GM12878 (cell line): ENCODE measurements around the gene CADM2. TPM values are rescaled to one million over a fixed set of nuclear protein-coding genes. Genes with fewer than 3 reads are reported as not detected.

Source experiments
- ATAC-seq: fragments of 200-7000 bp; cut with Tn5 transposase; 3 replicates; pipeline ENCODE4 v1.9.1; 2020; ENCODE audit warnings: mild to moderate bottlenecking, moderate library complexity
- BruUV-seq: library from RNA; stranded (reverse); fragments of 400-500 nt; replicated peaks from 2 replicates; lab custom pipeline; 2021; lab: Mats Ljungman, UMichigan
- CTCF ChIA-PET: fragments of 300-600 bp; sonication (Branson Sonifier 250); formaldehyde crosslinking; extraction: SDS; loops from one replicate; lab custom pipeline; 2021; ENCODE audit warnings: inconsistent platforms; lab: Yijun Ruan, JAX
- POLR2A ChIA-PET: fragments of 350-600 bp; formaldehyde crosslinking; extraction: SDS; loops from one replicate; lab custom pipeline; 2021; ENCODE audit warnings: inconsistent platforms; lab: Charles Lee
- RAD21 ChIA-PET: fragments of 300-600 bp; sonication (Branson Sonifier 250); formaldehyde crosslinking; loops from one replicate; lab custom pipeline; 2023; ENCODE audit warnings: antibody characterized with exemption; ENCODE audit not compliant: unreplicated experiment; lab: Charles Lee
- SMC1A ChIA-PET: fragments of 300-600 bp; sonication (Branson Sonifier 250); formaldehyde crosslinking; loops from one replicate; lab custom pipeline; 2023; ENCODE audit not compliant: unreplicated experiment, uncharacterized antibody; lab: Charles Lee
- DNase-seq: peaks from one replicate; pipeline ENCODE4 v3.0.0-alpha.2; 2011; ENCODE audit warnings: low read depth, low spot score
- FAIRE-seq: peaks from 3 replicates; lab custom pipeline; 2011; peaks lifted over from hg19 to GRCh38; lab: Jason Lieb, UNC
- H2AFZ ChIP-seq: 2 replicates; pipeline ENCODE4 v1.6.0; 2011; ENCODE audit warnings: low read depth, low read length, control low read depth; ENCODE audit not compliant: control insufficient read depth
- H3K27ac ChIP-seq: 2 replicates; pipeline ENCODE4 v1.5.1; 2011; ENCODE audit warnings: control low read depth; ENCODE audit not compliant: control insufficient read depth, insufficient read depth
- H3K27me3 ChIP-seq, 2 experiments: replicated peaks in 1 of 2; 2 replicates each; pipeline versions ENCODE4 v1.6.0 to v1.6.1; 2011; ENCODE audit warnings: low read length in 1 of 2; ENCODE audit not compliant: control insufficient read depth in 2 of 2, insufficient read depth in 2 of 2
- H3K36me3 ChIP-seq, 2 experiments: 2 replicates each; pipeline ENCODE4 v1.5.1; 2011; ENCODE audit warnings: low read length in 1 of 2; ENCODE audit not compliant: control insufficient read depth in 2 of 2, insufficient read depth in 2 of 2
- H3K4me1 ChIP-seq: 2 replicates; pipeline ENCODE4 v1.6.1; 2011; ENCODE audit warnings: mild to moderate bottlenecking, low read length, moderate library complexity, mixed read lengths; ENCODE audit not compliant: control insufficient read depth, insufficient read depth
- H3K4me2 ChIP-seq: 2 replicates; pipeline ENCODE4 v1.6.0; 2011; ENCODE audit warnings: control low read depth; ENCODE audit not compliant: control insufficient read depth, insufficient read depth
- H3K4me3 ChIP-seq: fragments of 200-600 bp; sonication (generic); 2 replicates; pipeline ENCODE4 v1.5.1; 2016
- H3K79me2 ChIP-seq: 2 replicates; pipeline ENCODE4 v1.6.0; 2011; ENCODE audit warnings: low read length; ENCODE audit not compliant: control insufficient read depth, insufficient read depth
- H3K9ac ChIP-seq: 2 replicates; pipeline ENCODE4 v1.8.0; 2011; ENCODE audit warnings: low read length, control low read depth, mixed read lengths; ENCODE audit not compliant: control insufficient read depth, insufficient read depth
- H3K9me3 ChIP-seq: replicated peaks from 3 replicates; pipeline ENCODE4 v1.5.1; 2011; ENCODE audit warnings: mild to moderate bottlenecking, low read length; ENCODE audit not compliant: control insufficient read depth, insufficient read depth
- H4K20me1 ChIP-seq: 2 replicates; pipeline ENCODE4 v1.6.0; 2011; ENCODE audit not compliant: control insufficient read depth, insufficient read depth
- BHLHE40 ChIP-seq, 2 experiments: fragments of 450-650 bp in 1 of 2; IDR thresholded peaks; 2 replicates each; pipeline ENCODE4 v1.6.1; 2011 to 2017; ENCODE audit warnings: low read depth in 2 of 2, borderline replicate concordance in 1 of 2, improper control_type of control experiment in 1 of 2, low read length in 1 of 2, mild to moderate bottlenecking in 1 of 2
- CHD2 ChIP-seq: IDR thresholded peaks from 2 replicates; pipeline ENCODE4 v1.6.1; 2011; ENCODE audit warnings: low read depth, low read length, improper control_type of control experiment, borderline replicate concordance
- CHD4 ChIP-seq: fragments of 200-600 bp; sonication (generic); IDR thresholded peaks from 2 replicates; pipeline ENCODE4 v1.6.1; 2016; ENCODE audit warnings: mild to moderate bottlenecking
- EP300 ChIP-seq, 2 experiments: fragments of 150-350 bp in 1 of 2; IDR thresholded peaks; 2 replicates each; pipeline ENCODE4 v1.6.1; 2011 to 2012; ENCODE audit warnings: low read depth in 2 of 2, low read length in 2 of 2, borderline replicate concordance in 1 of 2, improper control_type of control experiment in 1 of 2, inconsistent platforms in 1 of 2; ENCODE audit not compliant: control insufficient read depth in 1 of 2
- JUND ChIP-seq: IDR thresholded peaks from 2 replicates; pipeline ENCODE4 v1.6.1; 2012; ENCODE audit warnings: low read depth, mild to moderate bottlenecking, low read length, improper control_type of control experiment, moderate library complexity
- KDM1A ChIP-seq: fragments of 200-600 bp; sonication (generic); IDR thresholded peaks from 2 replicates; pipeline ENCODE4 v1.6.1; 2016; ENCODE audit warnings: borderline replicate concordance
- LARP7 ChIP-seq: fragments of 450-650 bp; IDR thresholded peaks from 2 replicates; pipeline ENCODE4 v1.6.1; 2017; ENCODE audit warnings: mild to moderate bottlenecking
- TARDBP ChIP-seq: IDR thresholded peaks from 2 replicates; pipeline ENCODE4 v1.6.1; 2016; ENCODE audit warnings: borderline replicate concordance
- WGBS: methylation state at CpG from one replicate; pipeline ENCODE4 v1.1.6; 2016; ENCODE audit warnings: low lambda C conversion rate; ENCODE audit not compliant: insufficient replicate concordance, insufficient coverage; ENCODE audit errors: missing lambda C conversion rate; 5-methylcytosine and 5-hydroxymethylcytosine counted together
- in situ Hi-C: fragments of 300-500 bp; cut with MboI; formaldehyde crosslinking; loops from 9 replicates; pipeline ENCODE4 v1.14.3; 2018; ENCODE audit warnings: mixed read lengths
- intact Hi-C: fragments of 100-400 bp; cut with micrococcal nuclease; formaldehyde crosslinking; loops from one replicate; pipeline ENCODE4 v1.14.2; 2022; ENCODE audit not compliant: unreplicated experiment
- polyA plus RNA-seq, 11 experiments: library from polyadenylated mRNA; depleted of rRNA in 4 of 11; unstranded in 6 of 11; stranded (reverse) in 5 of 11; fragments of >200 nt; fragmentation: Nextera tagmentation in 4 of 11; fragmentation: Illumina TruSeq in 1 of 11; extraction: Ambion mirVana in 4 of 11; extraction: Trizol in 1 of 11; gene quantifications; 1 replicate in 1 of 11; 2 replicates in 10 of 11; pipeline versions ENCODE4 v1.2.1 to v1.2.3, GENCODE V29; 2011 to 2016; ENCODE audit warnings: inconsistent platforms in 2 of 11, missing spikeins in 2 of 11, low read depth in 1 of 11
- total RNA-seq, 4 experiments: library from RNA; depleted of rRNA in 3 of 4; stranded (reverse); fragments of >200 nt in 3 of 4; fragmentation: Illumina TruSeq in 1 of 4; extraction: Trizol in 1 of 4; gene quantifications; 2 replicates each; pipeline versions ENCODE4 v1.2.1 to v1.2.3, GENCODE V29; 2013 to 2021
- TF ChIP-seq, protein P1 (sequence below): IDR thresholded peaks from 2 replicates; pipeline ENCODE4 v1.6.1; 2011; ENCODE audit warnings: mild to moderate bottlenecking, low read depth, low read length, moderate library complexity; ENCODE audit not compliant: insufficient replicate concordance
- TF ChIP-seq, protein P2 (sequence below): fragments of 450-650 bp; IDR thresholded peaks from 2 replicates; pipeline ENCODE4 v1.6.1; 2017; ENCODE audit warnings: low read depth, mild to moderate bottlenecking, moderate library complexity

The CADM2 gene
- total and polyA plus RNA-seq, 10 of the 15 experiments (the other 5 are each of a cell fraction or from before 2014, with no cell fraction given): 0.13 TPM; not detected in 9

DNA sequence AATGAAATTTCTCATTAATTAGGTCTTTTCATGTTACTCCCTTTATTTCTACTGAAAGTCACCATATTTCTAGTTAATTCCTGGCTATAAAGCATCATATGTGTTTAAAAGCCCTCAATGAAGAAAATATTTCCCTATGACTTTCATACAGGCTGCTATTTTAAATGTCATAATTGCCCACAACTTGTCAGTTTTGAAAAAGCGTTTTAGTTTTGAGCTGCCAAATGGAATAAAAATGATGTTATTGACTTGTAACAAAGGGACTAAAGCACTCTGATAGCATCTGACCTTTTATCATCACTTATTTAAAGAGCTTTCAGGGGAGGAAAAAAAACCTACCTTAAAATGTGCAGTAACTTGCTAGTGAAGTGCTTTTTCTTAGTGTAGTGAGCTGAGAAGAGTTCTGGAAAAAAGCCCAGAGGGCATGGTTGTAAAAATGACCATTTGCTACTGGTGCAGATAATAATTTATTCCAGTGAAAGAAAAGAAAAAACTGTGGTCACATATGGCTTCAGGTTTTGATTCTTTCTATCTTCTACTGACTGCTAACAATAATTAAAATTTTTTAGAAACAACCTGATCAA, 877.2 kb downstream of the CADM2 start:
- H4K20me1 ChIP-seq: no peaks in the 10 kb centered on the region
- in situ Hi-C loops: no loop called here
- ChIA-PET CTCF (interaction anchor here (1.8 kb wide), 1 partner anchor 16 kb away, joined by 9 read pairs; no protein-coding TSS in a partner anchor), POLR2A (no interaction called here), SMC1A (interaction anchor here (0.6 kb wide), 1 partner anchor 787 kb away, joined by 3 read pairs; no protein-coding TSS in a partner anchor), RAD21 (no interaction called here)
- H3K27ac ChIP-seq: no peak overlapping the region
- no TSS peak for BruUV-seq
- FAIRE-seq (no peak), DNase-seq (no peak), ATAC-seq (no peak)
- no peaks in the 10 kb centered on the region for H3K4me1 ChIP-seq
- H3K79me2 ChIP-seq: no peaks in the 10 kb centered on the region
- TF ChIP-seq JUND: no peak
- no peak for TF ChIP-seq LARP7
- TF ChIP-seq CHD4: no peak
- no peak for TF ChIP-seq KDM1A
- no peak for TF ChIP-seq CHD2
- no peaks in the 10 kb centered on the region for H3K36me3 ChIP-seq
- H3K9ac ChIP-seq: no peak overlapping the region
- H3K27me3 ChIP-seq: no peaks in the 10 kb centered on the region
- no peak overlapping the region for H2AFZ ChIP-seq
- intact Hi-C loops: no loop called here
- H3K4me2 ChIP-seq: no peak overlapping the region
- 30% methylated on average over 1 of the region's 1 CpG for WGBS
- no peak overlapping the region for H3K4me3 ChIP-seq
- H3K9me3 ChIP-seq: no peaks in the 10 kb centered on the region

DNA sequence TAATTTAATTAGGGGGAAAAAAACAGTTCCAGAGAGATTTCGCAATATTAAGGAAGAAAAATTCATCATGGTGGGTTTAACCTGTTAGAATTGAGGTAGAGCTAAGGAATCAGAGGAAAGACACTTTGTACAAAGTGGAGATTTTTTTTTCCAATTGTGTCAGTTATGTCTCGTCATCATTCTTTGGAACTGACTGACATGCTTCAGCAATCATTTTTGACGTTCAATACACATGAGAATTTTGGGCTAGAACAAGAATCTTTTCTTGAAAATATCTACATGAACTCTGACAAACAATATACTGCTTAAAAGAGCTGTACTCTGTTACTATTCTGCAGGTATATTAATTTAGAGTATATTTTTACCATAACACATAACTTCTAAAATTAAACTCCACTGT, 878.6 kb downstream of the CADM2 start:
- TF ChIP-seq EP300 (IDR thresholded peaks at IDR 0.05; ENCODE audit: borderline replicate concordance in 1 of 2, control insufficient read depth in 1 of 2, low read depth in 2 of 2, low read length in 2 of 2) (no peak), BHLHE40 (IDR thresholded peaks at IDR 0.05; ENCODE audit: borderline replicate concordance in 1 of 2, low read depth in 2 of 2, low read length in 1 of 2) (no peak), TARDBP (no peak)
- TF ChIP-seq, protein P1, sequence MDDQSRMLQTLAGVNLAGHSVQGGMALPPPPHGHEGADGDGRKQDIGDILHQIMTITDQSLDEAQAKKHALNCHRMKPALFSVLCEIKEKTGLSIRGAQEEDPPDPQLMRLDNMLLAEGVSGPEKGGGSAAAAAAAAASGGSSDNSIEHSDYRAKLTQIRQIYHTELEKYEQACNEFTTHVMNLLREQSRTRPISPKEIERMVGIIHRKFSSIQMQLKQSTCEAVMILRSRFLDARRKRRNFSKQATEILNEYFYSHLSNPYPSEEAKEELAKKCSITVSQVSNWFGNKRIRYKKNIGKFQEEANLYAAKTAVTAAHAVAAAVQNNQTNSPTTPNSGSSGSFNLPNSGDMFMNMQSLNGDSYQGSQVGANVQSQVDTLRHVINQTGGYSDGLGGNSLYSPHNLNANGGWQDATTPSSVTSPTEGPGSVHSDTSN: no peak
- TF ChIP-seq, protein P2, sequence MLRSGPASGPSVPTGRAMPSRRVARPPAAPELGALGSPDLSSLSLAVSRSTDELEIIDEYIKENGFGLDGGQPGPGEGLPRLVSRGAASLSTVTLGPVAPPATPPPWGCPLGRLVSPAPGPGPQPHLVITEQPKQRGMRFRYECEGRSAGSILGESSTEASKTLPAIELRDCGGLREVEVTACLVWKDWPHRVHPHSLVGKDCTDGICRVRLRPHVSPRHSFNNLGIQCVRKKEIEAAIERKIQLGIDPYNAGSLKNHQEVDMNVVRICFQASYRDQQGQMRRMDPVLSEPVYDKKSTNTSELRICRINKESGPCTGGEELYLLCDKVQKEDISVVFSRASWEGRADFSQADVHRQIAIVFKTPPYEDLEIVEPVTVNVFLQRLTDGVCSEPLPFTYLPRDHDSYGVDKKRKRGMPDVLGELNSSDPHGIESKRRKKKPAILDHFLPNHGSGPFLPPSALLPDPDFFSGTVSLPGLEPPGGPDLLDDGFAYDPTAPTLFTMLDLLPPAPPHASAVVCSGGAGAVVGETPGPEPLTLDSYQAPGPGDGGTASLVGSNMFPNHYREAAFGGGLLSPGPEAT: no peak
- TF ChIP-seq, all 136 proteins: peak for 0
- no peak for FAIRE-seq
- in situ Hi-C loops (no loop called here), intact Hi-C loops (no loop called here)
- ChIA-PET CTCF (no interaction called here), RAD21 (no interaction called here), SMC1A (no interaction called here), POLR2A (no interaction called here)
- H2AFZ ChIP-seq: no peak overlapping the region
- DNase-seq: no peak
- no peak for ATAC-seq
- no peak overlapping the region for H3K27ac ChIP-seq
- H3K4me3 ChIP-seq: no peak overlapping the region
- no peaks in the 10 kb centered on the region for H4K20me1 ChIP-seq
- H3K79me2 ChIP-seq: no peaks in the 10 kb centered on the region
- no peaks in the 10 kb centered on the region for H3K36me3 ChIP-seq
- H3K27me3 ChIP-seq: no peaks in the 10 kb centered on the region
- H3K9ac ChIP-seq: no peak overlapping the region
- no peaks in the 10 kb centered on the region for H3K4me1 ChIP-seq
- no peaks in the 10 kb centered on the region for H3K9me3 ChIP-seq
- WGBS: 5% methylated on average over 3 of the region's 3 CpGs
- no peak overlapping the region for H3K4me2 ChIP-seq
- BruUV-seq: no TSS peak
